Measurements from ENCODE around the gene B9D1. TPM values are rescaled to one million over a fixed set of nuclear protein-coding genes. Genes with fewer than 3 reads are reported as not detected.

The B9D1 gene, protein sequence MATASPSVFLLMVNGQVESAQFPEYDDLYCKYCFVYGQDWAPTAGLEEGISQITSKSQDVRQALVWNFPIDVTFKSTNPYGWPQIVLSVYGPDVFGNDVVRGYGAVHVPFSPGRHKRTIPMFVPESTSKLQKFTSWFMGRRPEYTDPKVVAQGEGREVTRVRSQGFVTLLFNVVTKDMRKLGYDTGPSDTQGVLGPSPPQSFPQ
- total RNA-seq, result 10 to 100 TPM in 2 of 4 donors, 1 to 10 TPM in 2; 4.6 to 25.1 (median 10.5) TPM

DNA sequence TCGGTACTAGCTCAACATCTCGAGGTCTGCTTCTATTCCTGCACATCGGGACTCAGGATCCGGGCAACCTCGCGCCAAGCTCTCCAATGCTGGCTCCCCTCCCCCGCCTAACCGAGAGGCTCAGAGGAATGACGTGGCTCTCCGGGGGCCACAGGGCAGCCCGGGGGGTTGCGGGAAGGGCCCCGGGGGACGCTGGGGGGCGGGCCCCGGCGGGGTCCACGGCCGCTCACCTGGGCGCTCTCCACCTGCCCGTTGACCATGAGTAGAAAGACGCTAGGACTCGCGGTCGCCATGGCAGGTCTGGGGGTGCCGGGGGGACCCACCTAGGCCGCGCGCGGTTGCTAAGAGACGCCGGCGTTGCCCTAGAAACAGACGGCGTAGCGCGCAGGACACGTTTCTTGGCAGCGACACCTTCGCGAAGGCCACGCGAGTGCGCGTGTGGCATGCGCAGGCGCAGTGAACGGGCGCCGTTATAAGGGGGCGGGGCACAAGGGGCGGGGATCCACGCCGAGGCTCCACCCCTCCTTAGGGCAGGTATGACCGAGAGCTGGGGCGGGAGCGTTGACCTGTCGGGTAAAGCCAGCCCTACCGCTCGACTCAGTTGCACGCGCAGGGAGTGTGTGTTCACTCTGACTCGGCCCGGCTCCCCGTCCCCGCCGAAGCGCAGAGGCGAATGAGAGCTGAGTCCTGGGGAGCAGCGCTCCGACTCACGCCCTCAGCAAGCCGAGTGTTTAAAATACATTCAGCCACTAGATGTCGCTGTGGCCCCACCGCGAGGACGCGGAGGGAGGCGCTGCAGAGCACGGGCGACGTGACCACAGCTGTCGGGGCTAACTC, at the start of gene B9D1:
Gene B9D1 (minus strand): TSS at position 447 of the 837 bp plus-strand sequence. CDS start 154 bp downstream, at position 293.
- TF ChIP-seq, protein P1, sequence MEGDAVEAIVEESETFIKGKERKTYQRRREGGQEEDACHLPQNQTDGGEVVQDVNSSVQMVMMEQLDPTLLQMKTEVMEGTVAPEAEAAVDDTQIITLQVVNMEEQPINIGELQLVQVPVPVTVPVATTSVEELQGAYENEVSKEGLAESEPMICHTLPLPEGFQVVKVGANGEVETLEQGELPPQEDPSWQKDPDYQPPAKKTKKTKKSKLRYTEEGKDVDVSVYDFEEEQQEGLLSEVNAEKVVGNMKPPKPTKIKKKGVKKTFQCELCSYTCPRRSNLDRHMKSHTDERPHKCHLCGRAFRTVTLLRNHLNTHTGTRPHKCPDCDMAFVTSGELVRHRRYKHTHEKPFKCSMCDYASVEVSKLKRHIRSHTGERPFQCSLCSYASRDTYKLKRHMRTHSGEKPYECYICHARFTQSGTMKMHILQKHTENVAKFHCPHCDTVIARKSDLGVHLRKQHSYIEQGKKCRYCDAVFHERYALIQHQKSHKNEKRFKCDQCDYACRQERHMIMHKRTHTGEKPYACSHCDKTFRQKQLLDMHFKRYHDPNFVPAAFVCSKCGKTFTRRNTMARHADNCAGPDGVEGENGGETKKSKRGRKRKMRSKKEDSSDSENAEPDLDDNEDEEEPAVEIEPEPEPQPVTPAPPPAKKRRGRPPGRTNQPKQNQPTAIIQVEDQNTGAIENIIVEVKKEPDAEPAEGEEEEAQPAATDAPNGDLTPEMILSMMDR (IDR thresholded peaks at IDR 0.05; ENCODE audit: low read depth), result no peak

DNA sequence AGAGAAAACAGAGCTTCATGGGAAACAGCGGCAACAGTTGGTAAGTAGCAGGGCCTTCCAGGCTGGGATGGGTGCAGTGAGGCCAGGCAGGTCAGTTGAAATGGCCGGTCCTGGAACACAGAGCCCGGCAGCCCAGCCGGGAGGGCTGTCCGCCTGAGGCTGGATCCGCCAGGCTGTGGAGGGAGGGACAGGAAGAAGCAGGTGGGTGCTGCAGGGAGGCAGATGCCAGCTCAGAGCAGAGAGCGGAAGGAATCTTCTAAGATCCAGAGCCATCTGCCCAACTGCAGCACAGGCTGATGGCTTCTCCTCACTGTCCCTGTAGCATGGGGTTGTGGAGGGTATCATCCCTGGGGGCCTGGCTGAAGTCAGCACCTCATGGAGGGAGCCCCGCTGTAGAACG, 49.1 kb upstream of the B9D1 start:
- TF ChIP-seq, protein P1 (IDR thresholded peaks at IDR 0.05; ENCODE audit: low read depth), result no peak

DNA sequence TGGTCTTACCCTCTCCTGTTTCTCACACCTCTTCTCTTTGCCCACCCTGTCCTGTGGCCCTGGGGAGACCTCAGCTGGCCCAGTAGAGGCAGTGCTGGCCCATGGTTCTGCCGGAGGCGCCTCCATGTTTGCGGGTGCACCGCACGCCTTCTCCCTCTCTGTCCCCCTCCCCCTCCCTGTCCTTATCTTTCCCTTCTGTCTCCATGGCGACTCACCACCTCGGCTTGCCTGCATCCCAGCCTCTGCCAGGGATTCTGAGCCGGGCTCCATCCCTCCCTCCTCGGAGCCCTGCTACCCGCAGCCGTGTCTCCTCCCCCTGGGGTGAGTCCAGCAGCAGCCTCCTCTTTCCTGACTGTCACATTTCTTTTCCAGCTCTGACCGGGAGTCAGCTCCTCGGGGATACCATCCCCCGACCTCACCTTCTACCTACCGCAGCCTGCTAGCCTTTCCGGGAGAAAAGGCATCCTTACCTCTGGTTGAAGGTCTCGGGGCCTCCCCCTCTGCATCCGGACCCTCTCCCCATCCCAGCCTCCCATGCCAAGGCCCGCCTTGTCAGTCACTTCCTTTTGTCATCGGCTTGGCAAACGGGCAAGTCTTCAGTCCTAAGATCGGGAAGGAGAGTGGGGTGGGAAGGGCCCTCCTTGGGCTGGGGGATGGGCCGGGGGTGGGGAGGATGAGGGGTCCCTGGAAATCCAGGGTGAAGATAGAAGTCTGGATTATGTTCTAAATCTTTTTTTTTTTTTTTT, 48.5 kb upstream of the B9D1 start, which contains the start of gene RNF112:
Gene RNF112 (plus strand): TSS at position 358 of the 746 bp plus-strand sequence. CDS start 177 bp downstream, at position 535.
- TF ChIP-seq, protein P1 (IDR thresholded peaks at IDR 0.05; ENCODE audit: low read depth), result no peak

DNA sequence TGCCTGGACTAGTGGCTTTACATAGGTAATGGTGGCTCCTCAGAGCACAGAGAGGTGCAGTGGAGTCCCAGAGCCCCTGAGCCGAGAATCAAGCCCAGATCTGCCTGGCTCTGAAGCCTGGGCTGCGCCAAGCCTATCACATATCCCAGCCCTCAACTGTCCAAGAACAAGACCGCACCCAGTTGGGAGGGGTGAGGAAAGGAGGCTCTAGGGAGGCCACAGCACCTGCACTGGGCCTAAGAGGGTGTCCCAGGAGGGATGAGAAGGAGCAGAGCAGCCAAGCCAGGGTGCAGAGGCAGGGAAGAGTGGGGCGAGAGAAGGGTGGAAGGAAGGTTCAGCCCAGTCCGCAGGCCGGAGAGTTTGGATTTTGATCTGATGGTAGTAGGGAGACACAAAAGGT, 47.6 kb upstream of the B9D1 start:
- TF ChIP-seq, protein P1 (IDR thresholded peaks at IDR 0.05; ENCODE audit: low read depth), result no peak

DNA sequence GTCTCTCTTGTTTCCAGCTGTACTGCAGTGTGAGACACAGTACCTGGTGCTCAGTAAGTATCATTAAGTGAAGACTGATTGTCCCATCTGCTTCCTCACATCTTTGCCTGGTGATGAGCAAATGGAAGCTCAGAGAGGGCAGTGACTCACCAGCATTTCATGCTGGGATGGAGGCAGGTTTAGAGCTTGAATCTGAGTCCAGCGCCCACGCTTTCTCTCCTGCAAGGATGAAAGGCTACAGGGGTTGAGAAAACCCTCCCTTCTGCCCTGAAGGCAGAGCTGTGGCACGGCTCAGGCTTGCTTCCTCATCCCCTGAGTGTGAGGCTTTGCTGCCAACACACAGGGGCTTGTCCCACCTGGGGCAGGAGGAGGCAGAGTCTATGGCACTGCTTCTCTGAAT, 47.0 kb upstream of the B9D1 start:
- TF ChIP-seq, protein P1 (IDR thresholded peaks at IDR 0.05; ENCODE audit: low read depth), result no peak

DNA sequence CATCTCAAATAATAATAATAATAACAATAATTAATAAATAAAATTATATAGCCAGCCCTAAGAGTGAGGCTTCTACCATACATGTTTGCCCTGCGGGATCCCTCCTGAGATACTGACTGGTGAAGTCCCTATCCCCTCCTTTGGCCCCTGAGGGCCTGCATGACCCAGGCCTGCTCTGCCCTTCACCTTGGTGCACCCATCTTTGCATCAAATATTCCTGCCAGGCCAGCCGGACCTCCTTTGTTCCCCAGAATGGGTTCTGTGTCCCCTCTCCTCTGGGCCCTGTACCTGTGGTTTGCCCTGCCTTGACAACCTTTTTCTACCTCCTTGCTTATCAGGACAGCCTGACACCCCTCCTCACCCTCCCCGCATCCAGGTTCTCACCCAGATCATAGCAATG, 46.5 kb upstream of the B9D1 start:
- TF ChIP-seq, protein P1 (IDR thresholded peaks at IDR 0.05; ENCODE audit: low read depth), result no peak

DNA sequence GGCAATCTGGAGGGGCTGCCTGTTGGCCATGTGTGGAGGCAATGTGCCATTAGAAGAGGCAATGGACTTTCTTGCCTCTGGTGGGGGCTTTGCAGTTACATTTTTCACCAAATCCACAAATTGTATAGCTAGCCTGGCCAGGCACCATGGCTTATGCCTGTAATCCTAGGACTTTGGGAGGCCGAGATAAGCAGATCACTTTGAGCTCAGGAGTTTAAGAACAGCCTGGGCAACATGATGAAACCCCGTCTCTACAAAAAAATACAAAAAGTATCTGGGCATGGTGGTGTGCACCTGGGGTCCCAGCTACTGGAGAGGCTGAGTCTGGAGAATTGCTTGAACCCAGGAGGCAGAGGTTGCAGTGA, 45.8 kb upstream of the B9D1 start:
- TF ChIP-seq, protein P1 (IDR thresholded peaks at IDR 0.05; ENCODE audit: low read depth), result no peak

Data from subcutaneous adipose tissue (tissue), 4 donors.